RWPE2 (cell line): ENCODE results near the gene MNX1.

Experiments
- ATAC-seq: fragments of 200-7000 bp; cut with Tn5 transposase; 3 replicates; pipeline ENCODE4 v1.9.1; 2021; ENCODE audit warnings: low read depth
- DNase-seq: peaks from one replicate; pipeline ENCODE4 v3.0.0-alpha.2; 2020; ENCODE audit warnings: low spot score
- H3K27ac ChIP-seq: fragments of 450-650 bp; 2 replicates; pipeline ENCODE4 v1.5.1; 2017; ENCODE audit warnings: mild to moderate bottlenecking; ENCODE audit not compliant: poor library complexity, severe bottlenecking
- H3K27me3 ChIP-seq: fragments of 250-450 bp; sonication (Bioruptor Pico); 2 replicates; pipeline ENCODE4 v1.5.1; 2021; ENCODE audit warnings: mild to moderate bottlenecking, moderate library complexity; ENCODE audit not compliant: insufficient read depth, poor library complexity, severe bottlenecking
- H3K36me3 ChIP-seq: fragments of 250-450 bp; sonication (Bioruptor Pico); 2 replicates; pipeline ENCODE4 v1.5.1; 2020; ENCODE audit warnings: low read depth, mild to moderate bottlenecking, moderate library complexity
- H3K4me1 ChIP-seq: fragments of 250-450 bp; sonication (Bioruptor Pico); 2 replicates; pipeline ENCODE4 v1.5.1; 2021; ENCODE audit warnings: mild to moderate bottlenecking, moderate library complexity; ENCODE audit not compliant: insufficient read depth, poor library complexity, severe bottlenecking
- H3K4me3 ChIP-seq: fragments of 250-450 bp; sonication (Bioruptor Pico); 2 replicates; pipeline ENCODE4 v1.5.1; 2021; ENCODE audit warnings: mild to moderate bottlenecking, moderate library complexity; ENCODE audit not compliant: severe bottlenecking
- H3K9me3 ChIP-seq: fragments of 250-450 bp; sonication (Bioruptor Pico); 2 replicates; pipeline ENCODE4 v1.5.1; 2021; ENCODE audit warnings: mild to moderate bottlenecking, moderate library complexity; ENCODE audit not compliant: severe bottlenecking
- TF ChIP-seq, protein P1 (sequence below): fragments of 450-650 bp; IDR thresholded peaks from one replicate; pipeline ENCODE4 v1.5.1; 2017; ENCODE audit warnings: mild to moderate bottlenecking, moderate library complexity; ENCODE audit not compliant: poor library complexity, severe bottlenecking

The MNX1 gene

DNA sequence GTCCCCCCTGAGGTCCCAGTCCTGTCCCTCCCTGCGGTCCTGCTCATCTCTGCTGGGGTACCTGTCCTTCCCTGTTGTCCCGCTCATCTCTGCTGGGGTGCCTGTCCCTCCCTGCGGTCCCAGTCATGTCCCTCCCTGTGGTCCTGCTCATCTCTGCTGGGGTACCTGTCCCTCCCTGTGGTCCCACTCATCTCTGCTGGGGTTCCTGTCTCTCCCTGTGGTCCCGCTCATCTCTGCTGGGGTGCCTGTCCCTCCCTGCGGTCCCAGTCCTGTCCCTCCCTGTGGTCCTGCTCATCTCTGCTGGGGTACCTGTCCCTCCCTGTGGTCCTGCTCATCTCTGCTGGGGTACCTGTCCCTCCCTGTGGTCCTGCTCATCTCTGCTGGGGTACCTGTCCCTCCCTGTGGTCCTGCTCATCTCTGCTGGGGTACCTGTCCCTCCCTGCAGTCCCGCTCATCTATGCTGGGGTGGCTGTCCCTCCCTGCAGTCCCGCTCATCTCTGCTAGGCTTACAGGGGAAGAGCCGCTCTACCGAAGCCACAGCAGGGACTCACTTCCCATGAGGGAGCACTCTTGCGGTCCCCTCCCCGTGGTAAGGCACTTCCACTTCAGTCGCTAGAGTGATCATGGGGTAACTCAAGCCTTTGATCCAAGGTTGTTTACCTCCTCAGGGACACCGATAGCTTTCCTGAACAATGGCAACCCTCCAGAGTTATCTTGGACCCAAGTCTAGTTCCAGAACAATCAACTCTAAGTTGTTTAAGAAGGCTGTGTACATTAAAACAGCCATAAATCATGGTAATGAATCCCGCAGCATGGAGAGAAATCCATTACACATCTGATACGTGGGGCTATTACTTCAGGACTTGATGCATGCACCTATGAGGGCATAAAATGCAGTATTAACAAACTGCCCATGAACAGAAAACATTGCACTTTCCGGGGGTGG is 46.8 kb upstream of the MNX1 start:
- no peaks in the 10 kb centered on the region for H3K36me3 ChIP-seq
- no peak for DNase-seq
- no peak overlapping the region for H3K27ac ChIP-seq
- H3K4me1 ChIP-seq, result no peaks in the 10 kb centered on the region
- H3K27me3 ChIP-seq, result peaks cover 2% of the 10 kb centered on the region
- TF ChIP-seq, protein P1, sequence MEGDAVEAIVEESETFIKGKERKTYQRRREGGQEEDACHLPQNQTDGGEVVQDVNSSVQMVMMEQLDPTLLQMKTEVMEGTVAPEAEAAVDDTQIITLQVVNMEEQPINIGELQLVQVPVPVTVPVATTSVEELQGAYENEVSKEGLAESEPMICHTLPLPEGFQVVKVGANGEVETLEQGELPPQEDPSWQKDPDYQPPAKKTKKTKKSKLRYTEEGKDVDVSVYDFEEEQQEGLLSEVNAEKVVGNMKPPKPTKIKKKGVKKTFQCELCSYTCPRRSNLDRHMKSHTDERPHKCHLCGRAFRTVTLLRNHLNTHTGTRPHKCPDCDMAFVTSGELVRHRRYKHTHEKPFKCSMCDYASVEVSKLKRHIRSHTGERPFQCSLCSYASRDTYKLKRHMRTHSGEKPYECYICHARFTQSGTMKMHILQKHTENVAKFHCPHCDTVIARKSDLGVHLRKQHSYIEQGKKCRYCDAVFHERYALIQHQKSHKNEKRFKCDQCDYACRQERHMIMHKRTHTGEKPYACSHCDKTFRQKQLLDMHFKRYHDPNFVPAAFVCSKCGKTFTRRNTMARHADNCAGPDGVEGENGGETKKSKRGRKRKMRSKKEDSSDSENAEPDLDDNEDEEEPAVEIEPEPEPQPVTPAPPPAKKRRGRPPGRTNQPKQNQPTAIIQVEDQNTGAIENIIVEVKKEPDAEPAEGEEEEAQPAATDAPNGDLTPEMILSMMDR, result no peak
- peaks cover 3% of the 10 kb centered on the region for H3K9me3 ChIP-seq
- no peak overlapping the region for H3K4me3 ChIP-seq
- ATAC-seq, result no peak

DNA sequence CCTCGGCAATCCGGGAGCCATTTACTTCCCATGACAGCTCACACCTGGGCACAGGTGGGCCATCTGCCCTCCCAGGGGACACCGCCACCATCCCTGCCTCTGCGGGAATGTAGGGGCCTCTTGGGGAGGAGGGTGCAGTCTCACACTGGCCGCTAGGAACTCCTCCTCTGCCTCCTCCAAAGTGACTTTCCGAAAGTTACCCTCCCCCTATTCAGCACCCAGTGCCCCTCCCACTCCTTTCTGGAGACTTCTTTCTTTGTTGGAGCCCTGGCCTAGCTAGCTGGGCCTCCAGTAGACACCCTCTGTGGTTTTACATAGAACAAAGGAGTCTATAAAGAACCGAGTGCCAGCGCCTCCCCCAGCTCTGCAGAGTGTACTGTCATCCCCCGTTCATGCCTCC is 45.8 kb upstream of the MNX1 start:
- H3K27me3 ChIP-seq, result peaks cover 2% of the 10 kb centered on the region
- ATAC-seq (no peak), DNase-seq (no peak)
- TF ChIP-seq, protein P1, result no peak
- H3K36me3 ChIP-seq, result no peaks in the 10 kb centered on the region
- no peaks in the 10 kb centered on the region for H3K4me1 ChIP-seq
- no peak overlapping the region for H3K4me3 ChIP-seq
- no peak overlapping the region for H3K27ac ChIP-seq
- peaks cover 3% of the 10 kb centered on the region for H3K9me3 ChIP-seq

DNA sequence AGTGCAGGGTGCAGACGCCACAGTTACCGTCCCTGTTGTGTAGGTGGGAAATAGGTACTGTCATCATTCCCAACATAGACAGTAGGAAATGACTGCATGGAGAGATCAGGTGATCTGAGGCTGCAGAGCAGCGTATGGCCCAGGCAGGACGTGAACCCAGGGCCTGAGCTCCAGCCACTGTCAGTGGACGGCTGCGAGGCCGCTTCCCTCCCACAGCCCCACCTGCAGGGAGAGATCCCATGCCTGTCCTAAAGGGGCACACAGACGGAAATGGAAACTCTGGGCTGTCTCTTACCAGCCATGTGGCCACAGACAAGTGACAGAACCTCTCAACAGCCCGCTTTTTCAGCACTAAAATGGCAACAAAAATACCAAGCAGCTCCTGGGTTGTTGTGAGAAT is 44.5 kb upstream of the MNX1 start:
- no peak overlapping the region for H3K27ac ChIP-seq
- peaks cover 3% of the 10 kb centered on the region for H3K9me3 ChIP-seq
- no peak for DNase-seq
- H3K4me1 ChIP-seq, result no peaks in the 10 kb centered on the region
- ATAC-seq, result no peak
- H3K4me3 ChIP-seq, result no peak overlapping the region
- TF ChIP-seq, protein P1, result no peak
- no peaks in the 10 kb centered on the region for H3K36me3 ChIP-seq
- peaks cover 2% of the 10 kb centered on the region for H3K27me3 ChIP-seq

DNA sequence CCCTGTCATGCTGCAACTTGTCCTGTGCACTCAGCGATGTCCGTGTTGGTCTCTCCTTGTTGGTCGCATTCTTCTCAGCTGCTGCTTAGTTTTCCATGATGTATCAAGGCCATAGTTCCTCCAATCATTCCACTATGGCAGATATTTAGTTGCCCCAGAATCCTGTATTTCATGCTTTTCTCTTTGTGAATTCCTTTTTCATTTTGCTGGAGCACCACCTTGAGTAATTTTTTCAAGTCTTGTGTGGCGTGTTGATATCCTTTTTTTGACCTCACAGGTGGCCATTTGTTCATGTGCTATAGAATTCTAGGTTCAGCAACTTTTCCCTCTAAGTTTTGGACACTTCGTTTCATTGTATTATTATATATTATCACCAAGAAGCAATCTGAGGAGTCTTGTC is 42.7 kb upstream of the MNX1 start:
- ATAC-seq, result no peak
- H3K27me3 ChIP-seq, result no peaks in the 10 kb centered on the region
- TF ChIP-seq, protein P1, result no peak

DNA sequence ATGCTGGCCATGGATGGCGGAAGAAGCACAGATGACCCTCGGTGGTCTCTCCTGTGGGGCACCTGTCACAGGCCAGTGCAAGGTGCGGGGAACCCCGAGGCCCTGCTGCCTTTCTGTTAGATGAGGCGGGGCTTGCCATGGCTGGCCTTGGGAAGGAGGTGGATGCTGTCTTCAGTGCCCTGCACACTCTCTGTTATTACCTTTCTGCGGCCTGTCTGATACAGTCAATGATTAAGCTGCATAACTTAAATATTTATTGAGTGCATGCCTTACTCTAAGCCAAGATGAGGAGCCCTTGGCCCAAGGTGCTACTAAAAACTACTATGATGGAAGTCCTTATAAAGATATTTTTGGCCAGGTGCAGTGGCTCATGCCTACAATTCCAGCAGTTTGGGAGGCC is 36.7 kb upstream of the MNX1 start:
- TF ChIP-seq, protein P1, result no peak
- no peak overlapping the region for H3K4me3 ChIP-seq
- no peaks in the 10 kb centered on the region for H3K27me3 ChIP-seq
- H3K9me3 ChIP-seq, result no peaks in the 10 kb centered on the region
- ATAC-seq (peak; percentile 44; the same call in 2 of the 3 replicates), DNase-seq (no peak)
- H3K36me3 ChIP-seq, result no peaks in the 10 kb centered on the region
- H3K4me1 ChIP-seq, result no peaks in the 10 kb centered on the region
- no peak overlapping the region for H3K27ac ChIP-seq

More for the DNA sequence above, 42.7 kb upstream of the MNX1 start:
- H3K9me3 ChIP-seq, result peaks cover 3% of the 10 kb centered on the region
- H3K4me3 ChIP-seq, result no peak overlapping the region
- no peak for DNase-seq
- no peak overlapping the region for H3K27ac ChIP-seq
- H3K36me3 ChIP-seq, result no peaks in the 10 kb centered on the region
- no peaks in the 10 kb centered on the region for H3K4me1 ChIP-seq
